Activated CD4-positive, alpha-beta T cell treated with anti-CD3 and anti-CD28 coated beads, Interleukin-2, amount 10 ng/mL, durations not matched to agents 7 days and 5 days (primary cell): Measurements from ENCODE around the gene GPR35. TPM values are rescaled to one million over a fixed set of nuclear protein-coding genes. Genes with fewer than 3 reads are reported as not detected.
A peak's percentile ranks its signal among the peaks of the same experiment; 100 is the strongest.

Source experiments
- CTCF ChIA-PET: fragments of 350-600 bp; sonication (Branson Sonifier 250); formaldehyde crosslinking; loops from one replicate; lab custom pipeline; 2021; ENCODE audit warnings: antibody characterized with exemption; lab: Charles Lee
- POLR2A ChIA-PET: fragments of 350-600 bp; sonication (Branson Sonifier 250); formaldehyde crosslinking; loops from one replicate; lab custom pipeline; 2021; ENCODE audit warnings: antibody characterized with exemption; lab: Charles Lee
- DNase-seq: peaks from one replicate; pipeline ENCODE4 v3.0.0-alpha.2; 2020
- H3K27ac Mint-ChIP-seq: one replicate; pipeline ENCODE4 v1.8.0; 2021; ENCODE audit warnings: mild to moderate bottlenecking, moderate library complexity, mixed read lengths
- H3K27me3 Mint-ChIP-seq: one replicate; pipeline ENCODE4 v1.8.0; 2021; ENCODE audit warnings: mixed read lengths
- H3K36me3 Mint-ChIP-seq: one replicate; pipeline ENCODE4 v1.8.0; 2021; ENCODE audit warnings: low read depth, mixed read lengths
- H3K4me1 Mint-ChIP-seq: one replicate; pipeline ENCODE4 v1.8.0; 2021; ENCODE audit warnings: mixed read lengths
- H3K4me3 Mint-ChIP-seq: one replicate; pipeline ENCODE4 v1.8.0; 2021; ENCODE audit warnings: mild to moderate bottlenecking, moderate library complexity, mixed read lengths
- H3K9me3 Mint-ChIP-seq: one replicate; pipeline ENCODE4 v1.8.0; 2021; ENCODE audit warnings: mixed read lengths
- total RNA-seq, 2 experiments: library from RNA; stranded (reverse); gene quantifications; one replicate each; pipeline ENCODE4 v1.2.3, GENCODE V29; 2021

Gene GPR35, protein sequence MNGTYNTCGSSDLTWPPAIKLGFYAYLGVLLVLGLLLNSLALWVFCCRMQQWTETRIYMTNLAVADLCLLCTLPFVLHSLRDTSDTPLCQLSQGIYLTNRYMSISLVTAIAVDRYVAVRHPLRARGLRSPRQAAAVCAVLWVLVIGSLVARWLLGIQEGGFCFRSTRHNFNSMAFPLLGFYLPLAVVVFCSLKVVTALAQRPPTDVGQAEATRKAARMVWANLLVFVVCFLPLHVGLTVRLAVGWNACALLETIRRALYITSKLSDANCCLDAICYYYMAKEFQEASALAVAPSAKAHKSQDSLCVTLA
- total RNA-seq = 1 to 10 TPM; 4.1 to 5.1 TPM

DNA sequence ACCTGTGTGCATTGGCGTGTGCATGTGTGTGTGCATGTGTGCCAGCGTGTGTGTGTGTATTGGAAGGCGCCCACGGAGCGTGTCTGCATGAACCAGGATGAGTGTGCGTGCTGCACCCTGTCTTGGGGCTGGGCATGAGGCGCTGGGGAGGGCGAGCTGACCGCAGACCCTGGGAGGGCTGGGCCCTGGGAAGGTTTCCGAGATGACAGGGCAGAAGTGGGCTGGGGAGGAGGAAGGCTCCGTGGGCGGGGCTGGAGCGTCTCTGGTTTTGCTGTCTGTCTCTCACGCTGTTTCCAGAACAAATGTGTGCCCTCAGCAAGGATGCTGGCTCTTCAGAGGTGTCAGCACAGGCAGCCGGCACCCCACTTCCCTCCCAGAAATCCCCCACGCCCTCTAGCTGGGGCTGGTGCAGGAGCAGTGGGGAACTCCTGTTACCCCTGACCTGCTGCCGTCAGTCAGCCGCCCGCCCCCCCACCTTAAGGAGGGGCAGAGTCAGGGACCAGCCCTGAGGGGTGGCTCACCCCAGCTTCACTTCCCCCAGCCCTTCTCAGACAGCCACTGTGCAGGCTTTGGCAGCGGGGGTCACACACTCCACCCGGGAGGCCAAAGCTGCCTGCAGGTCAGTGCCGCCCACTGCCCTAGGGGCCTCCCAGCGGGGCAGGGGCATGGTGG is at the start of gene GPR35:
GPR35 (plus strand) TSS at position 531 of the 672 bp plus-strand sequence. CDS start 4,473 bp downstream, outside the sequence.
- Mint-ChIP-seq H3K4me1 (peaks cover 59% of the 10 kb centered on the region), H3K4me3 (peak within 1 kb of the TSS; percentile 54), H3K36me3 (peaks cover 3% of the 10 kb centered on the region), H3K27me3 (no peaks in the 10 kb centered on the region), H3K9me3 (no peaks in the 10 kb centered on the region), H3K27ac (peak within 1 kb of the TSS; percentile 87)
- peak; percentile 77 for DNase-seq
- ChIA-PET POLR2A (interaction anchor here (0.8 kb wide), 1 partner anchor 38 kb away, joined by 3 read pairs; the partner anchor contains the start of gene CAPN10), CTCF (interaction anchor here (0.9 to 1.9 kb wide), 3 partner anchors 12 to 59 kb away, joined by 4 to 7 read pairs (median 4); no protein-coding TSS in a partner anchor)

DNA sequence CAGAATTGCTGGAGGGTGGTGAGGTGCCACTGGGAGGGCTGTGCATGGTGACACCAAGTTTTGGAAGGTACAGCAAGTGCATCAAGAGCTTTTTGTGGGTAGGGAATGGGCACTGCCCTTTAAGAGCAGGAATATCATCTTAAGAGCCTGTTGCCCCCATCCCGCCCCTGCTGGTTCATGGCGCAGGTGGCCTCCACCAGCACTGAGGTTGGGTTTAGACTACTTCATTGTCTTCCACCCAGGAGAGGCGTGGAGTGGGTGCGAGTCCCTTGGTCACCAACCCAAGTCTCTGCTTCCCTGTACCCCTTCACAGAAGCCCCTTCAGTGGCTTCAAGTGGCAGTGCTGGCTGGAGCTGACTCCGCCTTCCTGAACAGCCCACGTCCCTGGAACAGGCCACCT is 49.2 kb upstream of the GPR35 start:
- ChIA-PET POLR2A (no interaction called here), CTCF (interaction anchor here (1.4 to 3.6 kb wide), 3 partner anchors 9 to 13 kb away, joined by 4 to 31 read pairs (median 5); no protein-coding TSS in a partner anchor)
- Mint-ChIP-seq H3K27ac (no peak overlapping the region), H3K4me3 (no peak overlapping the region), H3K27me3 (no peaks in the 10 kb centered on the region), H3K9me3 (peaks cover 2% of the 10 kb centered on the region), H3K4me1 (peaks cover 38% of the 10 kb centered on the region), H3K36me3 (peaks cover 26% of the 10 kb centered on the region)
- DNase-seq = no peak

GRCh38 chr2:240576436-240577205 is 48.7 kb upstream of the GPR35 start:
- CTCF ChIA-PET = interaction anchor here (1.4 to 3.6 kb wide), 3 partner anchors 9 to 12 kb away, joined by 4 to 31 read pairs (median 5); no protein-coding TSS in a partner anchor

GRCh38 chr2:240577281-240578109 is 47.8 kb upstream of the GPR35 start:
- no peaks in the 10 kb centered on the region for H3K27me3 Mint-ChIP-seq
- ChIA-PET CTCF (interaction anchor here (1.4 to 3.6 kb wide), 3 partner anchors 9 to 12 kb away, joined by 4 to 31 read pairs (median 8); partner anchors contain the start of gene CAPN10), POLR2A (no interaction called here)
- no peak overlapping the region for H3K4me3 Mint-ChIP-seq
- no peak overlapping the region for H3K27ac Mint-ChIP-seq
- DNase-seq = no peak
- H3K36me3 Mint-ChIP-seq = peaks cover 25% of the 10 kb centered on the region
- peaks cover 34% of the 10 kb centered on the region for H3K4me1 Mint-ChIP-seq
- peaks cover 3% of the 10 kb centered on the region for H3K9me3 Mint-ChIP-seq

More at GRCh38 chr2:240576436-240577205, 48.7 kb upstream of the GPR35 start:
- H3K36me3 Mint-ChIP-seq = peaks cover 26% of the 10 kb centered on the region
- H3K27ac Mint-ChIP-seq = no peak overlapping the region
- POLR2A ChIA-PET = no interaction called here
- H3K4me3 Mint-ChIP-seq = no peak overlapping the region
- H3K27me3 Mint-ChIP-seq = no peaks in the 10 kb centered on the region
- H3K4me1 Mint-ChIP-seq = peaks cover 33% of the 10 kb centered on the region
- DNase-seq = no peak
- peaks cover 3% of the 10 kb centered on the region for H3K9me3 Mint-ChIP-seq

DNA sequence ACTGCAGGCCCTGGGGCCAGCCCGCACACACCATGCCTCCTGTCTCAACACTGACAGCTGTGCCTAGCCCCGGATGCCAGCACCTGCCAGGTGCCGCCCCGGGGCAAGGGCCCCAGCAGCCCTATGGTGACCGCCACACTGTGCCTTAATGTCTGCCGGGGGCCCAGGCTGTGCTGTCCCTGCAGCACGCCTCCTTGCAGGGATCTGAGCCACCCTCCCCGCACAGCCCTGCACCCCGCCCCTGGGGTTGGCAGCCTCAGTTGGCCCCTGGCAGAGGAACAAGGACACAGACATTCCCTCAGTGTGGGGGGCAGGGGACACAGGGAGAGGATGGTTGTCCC is 47.2 kb upstream of the GPR35 start:
- H3K4me1 Mint-ChIP-seq = peaks cover 39% of the 10 kb centered on the region
- ChIA-PET CTCF (interaction anchor here (1.5 to 3.6 kb wide), 2 partner anchors 8 to 12 kb away, joined by 8 to 31 read pairs; partner anchors contain the start of gene CAPN10), POLR2A (no interaction called here)
- H3K36me3 Mint-ChIP-seq = peaks cover 25% of the 10 kb centered on the region
- peaks cover 3% of the 10 kb centered on the region for H3K9me3 Mint-ChIP-seq
- no peaks in the 10 kb centered on the region for H3K27me3 Mint-ChIP-seq
- no peak overlapping the region for H3K4me3 Mint-ChIP-seq
- DNase-seq = no peak
- peak overlapping the region; percentile 68 for H3K27ac Mint-ChIP-seq

DNA sequence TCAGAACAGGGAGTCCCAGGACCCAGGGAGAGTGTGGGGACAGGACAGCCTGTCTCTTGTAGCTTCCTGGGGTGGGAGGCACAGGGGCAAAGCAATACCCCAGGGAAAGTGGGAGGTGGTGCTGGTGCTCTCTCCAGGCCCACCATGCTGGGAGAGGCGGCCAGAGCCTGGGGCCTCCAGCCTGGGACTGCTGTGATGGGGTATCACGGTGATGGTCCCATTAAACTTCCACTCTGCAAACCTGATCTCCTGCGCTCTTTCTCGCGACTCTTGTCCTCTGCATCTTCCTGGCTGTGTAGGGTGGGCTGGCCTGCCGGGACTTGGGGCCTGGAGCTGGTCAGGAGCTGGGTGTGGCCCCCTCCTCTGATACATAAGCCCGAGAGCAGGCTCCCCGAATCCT is 46.8 kb upstream of the GPR35 start:
- Mint-ChIP-seq H3K9me3 (peaks cover 3% of the 10 kb centered on the region), H3K4me1 (peaks cover 42% of the 10 kb centered on the region), H3K27ac (peak overlapping the region; percentile 68), H3K27me3 (no peaks in the 10 kb centered on the region), H3K4me3 (no peak overlapping the region), H3K36me3 (peaks cover 25% of the 10 kb centered on the region)
- DNase-seq = no peak
- ChIA-PET CTCF (interaction anchor here (0.6 to 3.6 kb wide), 3 partner anchors 8 to 166 kb away, joined by 3 to 31 read pairs (median 8); partner anchors contain the start of gene CAPN10), POLR2A (no interaction called here)

DNA sequence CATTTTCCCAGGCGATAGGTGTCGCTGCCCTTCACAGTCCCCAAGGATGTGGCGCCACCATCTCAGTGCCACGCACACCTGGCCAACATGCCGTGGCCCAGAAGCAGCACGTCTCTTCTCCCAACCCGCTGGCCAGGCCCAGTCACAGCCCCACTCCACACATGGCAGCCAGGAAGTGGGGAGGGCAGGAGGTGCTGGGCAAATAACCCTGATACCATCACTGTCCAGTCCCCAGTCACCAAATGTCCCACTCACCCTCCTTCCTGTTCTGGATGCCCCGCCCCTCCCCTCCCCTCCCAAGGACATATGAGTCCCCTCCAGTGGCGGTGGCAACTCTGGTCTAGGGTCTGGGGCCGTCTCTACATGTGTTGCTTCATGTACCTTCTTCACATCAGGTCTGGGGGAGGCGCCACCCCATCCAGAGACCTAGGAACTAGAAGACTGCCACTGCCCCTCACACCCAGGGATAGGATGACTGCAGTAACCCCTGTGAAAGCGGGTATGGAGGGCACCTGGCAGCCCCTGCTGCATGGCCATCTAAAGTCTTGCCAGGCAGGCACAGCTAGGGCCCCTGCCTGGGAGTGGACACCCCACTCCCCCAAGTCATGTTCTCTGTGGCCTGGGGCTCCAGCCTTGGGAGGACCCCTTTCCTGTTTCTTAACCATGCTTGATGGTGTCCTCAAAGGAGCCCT is 46.1 kb upstream of the GPR35 start:
- ChIA-PET POLR2A (interaction anchor here (2.0 kb wide), 1 partner anchor 13 kb away, joined by 9 read pairs; no protein-coding TSS in a partner anchor), CTCF (interaction anchor here (0.6 to 2.2 kb wide), 8 partner anchors 11 to 166 kb away, joined by 3 to 34 read pairs (median 4); no protein-coding TSS in a partner anchor)
- peaks cover 3% of the 10 kb centered on the region for H3K9me3 Mint-ChIP-seq
- no peak for DNase-seq
- H3K36me3 Mint-ChIP-seq = peaks cover 25% of the 10 kb centered on the region
- peaks cover 45% of the 10 kb centered on the region for H3K4me1 Mint-ChIP-seq
- no peaks in the 10 kb centered on the region for H3K27me3 Mint-ChIP-seq
- H3K27ac Mint-ChIP-seq = peak overlapping the region; percentile 85
- H3K4me3 Mint-ChIP-seq = no peak overlapping the region

DNA sequence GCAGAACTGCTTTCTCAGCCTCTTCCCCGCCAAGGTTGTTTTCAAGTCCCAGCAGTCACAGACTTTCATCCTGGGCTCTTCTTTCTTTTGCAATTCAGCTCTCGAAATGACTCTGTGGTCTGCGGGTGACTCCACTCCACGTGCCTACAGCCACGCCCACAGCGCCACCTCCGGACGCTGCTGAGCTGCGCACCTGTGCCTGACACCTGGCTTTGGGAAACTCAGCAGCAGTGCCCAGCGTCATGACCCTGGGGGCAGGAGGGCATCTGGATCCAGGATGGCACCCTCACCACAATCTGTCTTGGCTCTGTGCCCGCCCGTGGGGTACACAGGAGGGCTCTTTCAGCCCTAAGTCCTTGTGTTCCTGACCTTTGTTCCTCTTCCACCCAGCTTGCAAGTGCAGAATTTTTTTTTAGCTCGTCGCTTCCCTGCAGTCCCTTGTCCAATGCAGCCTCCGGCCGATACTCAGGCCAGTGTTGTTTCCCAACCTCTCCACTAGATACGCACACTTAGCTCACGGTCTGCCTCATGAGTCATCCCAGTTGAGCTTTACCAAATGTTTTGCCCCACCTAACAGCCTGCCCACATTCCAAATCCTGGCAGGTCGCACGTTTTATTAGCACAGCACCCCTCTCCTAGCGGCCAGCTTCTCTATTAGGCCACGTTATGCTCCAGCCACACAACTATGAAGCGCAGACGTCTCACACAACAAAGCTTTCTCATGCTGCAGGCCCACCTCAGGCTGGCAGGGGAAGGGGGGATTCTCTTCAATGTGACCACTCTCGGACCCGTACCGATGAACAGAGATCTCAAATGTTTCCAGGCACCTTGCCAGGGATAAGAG is 45.3 kb upstream of the GPR35 start:
- peaks cover 25% of the 10 kb centered on the region for H3K36me3 Mint-ChIP-seq
- POLR2A ChIA-PET = interaction anchor here (2.0 kb wide), 1 partner anchor 14 kb away, joined by 9 read pairs; no protein-coding TSS in a partner anchor
- DNase-seq = peak; percentile 77
- CTCF ChIA-PET = interaction anchor here (0.7 to 2.2 kb wide), 8 partner anchors 9 to 108 kb away, joined by 3 to 34 read pairs (median 4); no protein-coding TSS in a partner anchor
- peaks cover 53% of the 10 kb centered on the region for H3K4me1 Mint-ChIP-seq
- no peaks in the 10 kb centered on the region for H3K27me3 Mint-ChIP-seq
- H3K27ac Mint-ChIP-seq = peak overlapping the region; percentile 85
- H3K9me3 Mint-ChIP-seq = peaks cover 3% of the 10 kb centered on the region
- H3K4me3 Mint-ChIP-seq = no peak overlapping the region

DNA sequence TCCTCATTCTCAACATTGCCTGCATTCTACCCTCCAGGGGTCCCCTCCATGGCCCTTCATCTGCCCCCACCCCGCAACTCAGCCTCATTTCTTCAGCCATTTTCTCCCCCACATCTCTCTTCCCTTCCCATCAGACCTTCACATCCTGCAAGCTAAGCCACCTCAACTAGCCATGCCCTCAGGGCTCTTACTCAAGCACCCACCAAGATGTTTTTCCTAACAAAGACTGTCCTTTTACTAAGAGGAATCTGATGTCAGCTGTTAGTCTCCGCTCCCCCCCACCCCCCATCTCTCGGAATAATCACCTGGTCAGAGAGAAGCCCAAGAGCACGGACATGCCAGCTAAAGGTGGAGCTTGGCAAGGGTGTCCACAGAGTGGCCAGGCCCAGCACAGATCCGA is 43.5 kb upstream of the GPR35 start:
- Mint-ChIP-seq H3K9me3 (peaks cover 3% of the 10 kb centered on the region), H3K4me1 (peaks cover 62% of the 10 kb centered on the region), H3K36me3 (peaks cover 24% of the 10 kb centered on the region), H3K27ac (peak overlapping the region; percentile 48), H3K27me3 (no peaks in the 10 kb centered on the region), H3K4me3 (no peak overlapping the region)
- no peak for DNase-seq
- ChIA-PET POLR2A (no interaction called here), CTCF (interaction anchor here (0.6 to 1.2 kb wide), 3 partner anchors 15 to 43 kb away, joined by 3 to 6 read pairs (median 3); no protein-coding TSS in a partner anchor)

- CTCF ChIA-PET = interaction anchor here (1.2 kb wide), 2 partner anchors 17 to 22 kb away, joined by 3 to 4 read pairs; no protein-coding TSS in a partner anchor
- H3K9me3 Mint-ChIP-seq = peaks cover 3% of the 10 kb centered on the region
- H3K4me3 Mint-ChIP-seq = no peak overlapping the region
- POLR2A ChIA-PET = no interaction called here
- H3K27me3 Mint-ChIP-seq = no peaks in the 10 kb centered on the region
- DNase-seq = no peak
- H3K4me1 Mint-ChIP-seq = peaks cover 69% of the 10 kb centered on the region
- H3K27ac Mint-ChIP-seq = no peak overlapping the region
- H3K36me3 Mint-ChIP-seq = peaks cover 22% of the 10 kb centered on the region
Observed at GRCh38 chr2:240582781-240583180, 42.5 kb upstream of the GPR35 start.
